ENCODE measurements around the gene MLXIP. TPM values are rescaled to one million over a fixed set of nuclear protein-coding genes. Genes with fewer than 3 reads are reported as not detected.

MLXIP gene
- total and polyA plus RNA-seq, 2 of the 8 experiments (the other 6 are each of a cell fraction or from before 2014, with no cell fraction given), result 5.5 to 40.5 TPM

DNA sequence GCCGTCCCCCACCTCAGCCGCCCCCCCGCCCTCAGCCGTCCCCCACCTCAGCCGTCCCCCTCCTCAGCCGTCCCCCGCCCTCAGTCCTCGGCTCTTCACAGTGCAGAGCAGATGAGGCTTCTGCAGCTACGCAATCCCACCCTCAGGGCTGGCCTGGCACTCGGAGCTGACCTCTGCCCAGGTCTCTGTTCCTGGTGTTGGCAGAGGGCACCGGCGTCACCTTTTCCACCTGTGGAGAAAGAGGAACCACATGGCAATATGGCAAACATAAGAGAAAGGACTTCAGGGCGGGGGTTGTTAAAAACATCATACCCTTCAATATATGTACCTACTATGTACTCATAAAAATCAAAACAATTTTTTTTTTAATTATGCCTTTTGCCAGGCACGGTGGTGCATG lies 45.8 kb downstream of the MLXIP start:
- H3K18ac ChIP-seq (ENCODE audit: extremely low read depth, low read length), result no peak overlapping the region
- no peak overlapping the region for H2AK5ac ChIP-seq (ENCODE audit: low read depth, low read length)
- no peaks in the 10 kb centered on the region; a peak in 2 of 4 replicates for H3K79me2 ChIP-seq (ENCODE audit: control insufficient read depth in 1 of 2, insufficient read depth in 2 of 2, low read length in 2 of 2)
- FAIRE-seq (no peak), DNase-seq (ENCODE audit: low read depth in 1 of 2, low spot score in 2 of 2) (no peak)
- H4K5ac ChIP-seq (ENCODE audit: insufficient read length, low read depth, low read length), result no peak overlapping the region
- WGBS, 2 experiments (ENCODE audit: extremely low coverage in 1 of 2, insufficient coverage in 1 of 2, insufficient read length in 1 of 2, insufficient replicate concordance in 2 of 2, low coverage in 1 of 2, low lambda C conversion rate in 2 of 2, missing lambda C conversion rate in 1 of 2), result 78% methylated on average over 6 of the region's 14 CpGs; no CpG with 5 or more reads in 1 of the 2 experiments
- H4K8ac ChIP-seq (ENCODE audit: extremely low read depth, insufficient read depth, low read length), result no peak overlapping the region; the same call in 1 of the 2 replicates
- no peak overlapping the region for H2BK15ac ChIP-seq (ENCODE audit: low read length)
- H2BK12ac ChIP-seq (ENCODE audit: low read depth, low read length), result no peak overlapping the region
- H3K79me1 ChIP-seq (ENCODE audit: low read depth, low read length), result peaks cover 2% of the 10 kb centered on the region; the same call in 1 of the 2 replicates
- ChIA-PET POLR2A (ENCODE audit: partially characterized antibody) (interaction anchor here (1.1 to 1.8 kb wide), 2 partner anchors 47 to 70 kb away, joined by 3 to 6 read pairs; no protein-coding TSS in a partner anchor), CTCF (ENCODE audit: partially characterized antibody) (interaction anchor here (0.7 to 18.2 kb wide), 16 partner anchors 14 to 435 kb away, joined by 3 to 379 read pairs (median 8); partner anchors contain the start of genes LRRC43 and MLXIP)
- peaks cover 0 to 3% (median 0%) of the 10 kb centered on the region in 4 experiments; a peak in 3 of 8 replicates for H3K36me3 ChIP-seq (ENCODE audit: control insufficient read depth in 2 of 4, insufficient read depth in 4 of 4, low read length in 3 of 4)
- H3K9ac ChIP-seq (replicated peaks in 1 of 4; ENCODE audit: extremely low read depth in 1 of 4, low read depth in 3 of 4, low read length in 3 of 4), result no peak overlapping the region
- H3K23me2 ChIP-seq (ENCODE audit: low read depth, low read length), result no peaks in the 10 kb centered on the region
- H3K14ac ChIP-seq (ENCODE audit: insufficient read length), result no peak overlapping the region
- no peak overlapping the region for H3K4me2 ChIP-seq (ENCODE audit: insufficient read depth in 1 of 2, low read depth in 2 of 2, low read length in 2 of 2)
- no peak overlapping the region for H3K23ac ChIP-seq (ENCODE audit: insufficient read length)
- H2BK20ac ChIP-seq (ENCODE audit: low read length), result no peak overlapping the region
- H4K20me1 ChIP-seq (replicated peaks in 1 of 2; ENCODE audit: control insufficient read depth in 1 of 2, insufficient read depth in 2 of 2, low read length in 2 of 2), result peaks cover 2 to 7% of the 10 kb centered on the region in 2 experiments
- no peak overlapping the region for H2BK5ac ChIP-seq (ENCODE audit: low read depth, low read length)
- no peak overlapping the region for H3K27ac ChIP-seq (ENCODE audit: low read depth, low read length)
- H4K91ac ChIP-seq (replicated peaks; ENCODE audit: insufficient read length, low read length), result no peak overlapping the region
- H3K9me3 ChIP-seq (ENCODE audit: insufficient read depth in 2 of 2, low read depth in 1 of 2, low read length in 1 of 2), result no peaks in the 10 kb centered on the region
- no peak overlapping the region for H3K4ac ChIP-seq (replicated peaks; ENCODE audit: insufficient read length, low read depth, low read length)
- no peak overlapping the region for H3K4me3 ChIP-seq (ENCODE audit: extremely low read depth in 1 of 4, insufficient read depth in 2 of 4, low read depth in 3 of 4, low read length in 4 of 4)
- H2BK120ac ChIP-seq (replicated peaks; ENCODE audit: low read depth, low read length), result no peak overlapping the region
- no peaks in the 10 kb centered on the region for H3K27me3 ChIP-seq (replicated peaks in 1 of 4; ENCODE audit: control insufficient read depth in 3 of 4, extremely low read depth in 1 of 4, insufficient read depth in 3 of 4, low read length in 3 of 4)
- H3K56ac ChIP-seq (replicated peaks; ENCODE audit: insufficient read length, low read depth, low read length), result no peak overlapping the region
- peaks cover 0 to 6% (median 3%) of the 10 kb centered on the region in 4 experiments; a peak in 4 of 7 replicates for H3K4me1 ChIP-seq (replicated peaks in 1 of 4; ENCODE audit: control insufficient read depth in 3 of 4, insufficient read depth in 4 of 4, low read length in 3 of 4)
- no peak overlapping the region for H2AFZ ChIP-seq (ENCODE audit: low read length)
- TF ChIP-seq TEAD4 (IDR thresholded peaks at IDR 0.05; ENCODE audit: low read depth, low read length) (no peak), SIX5 (IDR thresholded peaks at IDR 0.05; ENCODE audit: low read depth, low read length) (no peak), CREB1 (IDR thresholded peaks at IDR 0.05) (no peak), PHF8 (conservative IDR thresholded peaks at IDR 0.05; ENCODE audit: low read depth, low read length) (no peak), KDM1A (IDR thresholded peaks at IDR 0.05; ENCODE audit: borderline replicate concordance, low read length) (no peak), TBP (IDR thresholded peaks at IDR 0.05; ENCODE audit: low read depth, low read length) (no peak), YY1 (IDR thresholded peaks at IDR 0.05; ENCODE audit: low read depth, low read length) (no peak), POLR2AphosphoS5 (IDR thresholded peaks at IDR 0.05; ENCODE audit: low read depth, low read length) (no peak), SIRT6 (IDR thresholded peaks at IDR 0.05; ENCODE audit: low read length) (no peak), BRCA1 (IDR thresholded peaks at IDR 0.05; ENCODE audit: low read depth, low read length) (no peak), HDAC6 (IDR thresholded peaks at IDR 0.05; ENCODE audit: low read depth, low read length) (no peak), GABPA (IDR thresholded peaks at IDR 0.05; ENCODE audit: borderline replicate concordance, insufficient read depth, low read length) (no peak), SP2 (IDR thresholded peaks at IDR 0.05; ENCODE audit: low read length) (no peak), CHD1 (IDR thresholded peaks at IDR 0.05; ENCODE audit: low read depth, low read length) (no peak)
- TF ChIP-seq, protein P1, sequence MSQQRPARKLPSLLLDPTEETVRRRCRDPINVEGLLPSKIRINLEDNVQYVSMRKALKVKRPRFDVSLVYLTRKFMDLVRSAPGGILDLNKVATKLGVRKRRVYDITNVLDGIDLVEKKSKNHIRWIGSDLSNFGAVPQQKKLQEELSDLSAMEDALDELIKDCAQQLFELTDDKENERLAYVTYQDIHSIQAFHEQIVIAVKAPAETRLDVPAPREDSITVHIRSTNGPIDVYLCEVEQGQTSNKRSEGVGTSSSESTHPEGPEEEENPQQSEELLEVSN (IDR thresholded peaks at IDR 0.05), result no peak
